ENCODE data around the gene CELF2.

The CELF2 gene

GRCh38 chr10:11381023-11381422 is 363.4 kb downstream of the CELF2 start:
- no peak for DNase-seq (ENCODE audit: insufficient read length, low spot score)
- no peak for FAIRE-seq
- TF ChIP-seq POLR2A (IDR thresholded peaks at IDR 0.05; ENCODE audit: low read depth, low read length), result no peak

DNA sequence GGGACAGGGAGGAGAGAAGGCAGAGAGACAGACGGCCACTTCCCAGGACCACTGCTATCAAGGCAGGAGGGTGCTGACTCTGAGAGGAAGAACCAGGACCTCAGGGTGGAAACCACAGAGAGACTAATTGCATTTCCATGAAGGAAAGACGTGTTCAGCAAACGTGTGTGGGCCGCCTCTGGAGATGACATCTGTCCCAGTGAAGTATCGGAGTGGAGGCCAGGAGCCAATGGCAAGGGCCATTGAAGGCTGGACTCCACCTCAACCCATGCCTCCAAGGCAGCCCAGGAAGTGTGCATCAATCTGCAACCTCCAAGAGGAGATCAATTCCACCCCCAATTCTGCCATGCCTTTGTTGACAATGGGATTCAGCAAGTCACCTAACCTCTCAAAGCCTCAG is 363.8 kb downstream of the CELF2 start:
- DNase-seq (ENCODE audit: insufficient read length, low spot score) (no peak), FAIRE-seq (no peak)
- TF ChIP-seq POLR2A (IDR thresholded peaks at IDR 0.05; ENCODE audit: low read depth, low read length), result no peak

DNA sequence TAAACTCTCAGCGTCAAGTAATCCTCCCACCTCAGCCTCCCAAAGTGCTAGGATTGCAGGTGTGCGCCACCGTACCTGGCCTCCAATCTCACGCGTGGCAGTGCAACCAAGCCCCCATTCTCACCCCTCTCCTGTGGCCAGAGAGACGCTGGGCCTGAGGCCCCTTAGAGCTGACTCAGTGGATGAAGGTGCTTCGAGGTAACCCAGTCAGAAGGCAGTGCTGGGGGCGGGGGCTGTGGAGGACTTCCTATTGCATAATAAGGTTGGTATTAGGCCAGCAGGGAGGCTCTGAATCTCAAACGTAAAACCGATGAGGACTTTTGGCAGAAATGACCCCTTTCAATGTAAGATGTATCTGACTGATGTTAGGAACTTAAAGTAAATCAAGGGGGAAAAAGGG is 364.5 kb downstream of the CELF2 start:
- no peak for TF ChIP-seq POLR2A (IDR thresholded peaks at IDR 0.05; ENCODE audit: low read depth, low read length)
- no peak for DNase-seq (ENCODE audit: insufficient read length, low spot score)
- FAIRE-seq, result no peak

DNA sequence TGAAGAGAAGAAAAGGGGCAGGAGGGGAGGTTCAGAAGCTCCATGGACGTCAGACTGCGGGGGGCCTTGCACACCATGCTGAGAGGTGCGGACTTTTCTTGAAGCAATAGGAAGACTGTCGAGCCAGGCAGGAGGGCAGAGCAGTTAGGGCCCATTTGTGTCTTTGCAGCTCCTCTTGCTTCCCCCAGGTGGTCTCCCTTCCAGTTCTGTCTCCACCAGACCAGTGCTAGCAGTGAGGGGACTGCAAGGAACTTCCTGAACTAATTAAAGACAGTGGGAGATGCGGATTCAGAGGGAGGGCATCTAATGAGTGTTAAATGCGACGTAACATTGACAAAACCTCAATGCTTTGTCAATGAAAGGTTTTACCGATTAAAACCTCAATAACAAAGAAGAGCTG is 368.4 kb downstream of the CELF2 start:
- no peak for TF ChIP-seq POLR2A (IDR thresholded peaks at IDR 0.05; ENCODE audit: low read depth, low read length)
- DNase-seq (ENCODE audit: insufficient read length, low spot score) (no peak), FAIRE-seq (no peak)

Measured in H54 (cell line).